GM12865 (cell line): Measurements from ENCODE around the gene ZNF428.

ENCODE experiments used
- DNase-seq: peaks from one replicate; pipeline ENCODE4 v3.0.0; 2010; ENCODE audit warnings: low read depth
- H3K4me3 ChIP-seq: 2 replicates; pipeline ENCODE4 v1.5.1; 2011; ENCODE audit warnings: mild to moderate bottlenecking, low read depth, low read length, control low read depth
- CTCF ChIP-seq: IDR thresholded peaks from 2 replicates; pipeline ENCODE4 v1.5.1; 2011; ENCODE audit warnings: low read length, control low read depth, low read depth, inconsistent platforms; ENCODE audit not compliant: insufficient read depth; ENCODE audit errors: missing control alignments

Gene ZNF428

GRCh38 chr19:43572171-43572588 lies 47.2 kb downstream of the ZNF428 start:
- no peak for TF ChIP-seq CTCF
- H3K4me3 ChIP-seq: no peak overlapping the region
- no peak for DNase-seq

- DNase-seq: no peak
- no peak overlapping the region for H3K4me3 ChIP-seq
- TF ChIP-seq CTCF: no peak
These were observed 49.1 kb downstream of the ZNF428 start for GRCh38 chr19:43570174-43570791.

GRCh38 chr19:43569657-43570056 lies 49.8 kb downstream of the ZNF428 start:
- DNase-seq: no peak
- H3K4me3 ChIP-seq: no peak overlapping the region
- TF ChIP-seq CTCF: no peak

DNA sequence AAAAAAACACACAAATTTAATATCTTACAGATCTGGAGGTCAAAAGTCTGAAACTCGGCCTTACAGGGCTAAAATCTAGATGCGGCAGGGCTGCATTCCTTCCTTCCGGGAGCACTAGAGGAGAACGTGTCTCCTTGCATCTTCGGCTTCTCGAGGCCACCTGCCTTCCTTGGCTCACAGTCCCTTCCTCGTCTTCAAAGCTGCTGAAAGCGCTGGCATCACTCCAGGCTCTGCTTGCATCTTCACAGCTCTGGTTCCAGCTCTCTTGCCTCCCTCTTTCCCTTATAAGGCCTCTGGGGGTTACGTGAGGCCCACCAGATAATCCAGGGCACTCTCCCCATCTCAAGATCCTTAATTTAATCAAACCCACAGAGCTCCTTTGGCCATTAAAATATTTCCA lies 54.6 kb downstream of the ZNF428 start:
- no peak for TF ChIP-seq CTCF
- no peak for DNase-seq
- no peak overlapping the region for H3K4me3 ChIP-seq

DNA sequence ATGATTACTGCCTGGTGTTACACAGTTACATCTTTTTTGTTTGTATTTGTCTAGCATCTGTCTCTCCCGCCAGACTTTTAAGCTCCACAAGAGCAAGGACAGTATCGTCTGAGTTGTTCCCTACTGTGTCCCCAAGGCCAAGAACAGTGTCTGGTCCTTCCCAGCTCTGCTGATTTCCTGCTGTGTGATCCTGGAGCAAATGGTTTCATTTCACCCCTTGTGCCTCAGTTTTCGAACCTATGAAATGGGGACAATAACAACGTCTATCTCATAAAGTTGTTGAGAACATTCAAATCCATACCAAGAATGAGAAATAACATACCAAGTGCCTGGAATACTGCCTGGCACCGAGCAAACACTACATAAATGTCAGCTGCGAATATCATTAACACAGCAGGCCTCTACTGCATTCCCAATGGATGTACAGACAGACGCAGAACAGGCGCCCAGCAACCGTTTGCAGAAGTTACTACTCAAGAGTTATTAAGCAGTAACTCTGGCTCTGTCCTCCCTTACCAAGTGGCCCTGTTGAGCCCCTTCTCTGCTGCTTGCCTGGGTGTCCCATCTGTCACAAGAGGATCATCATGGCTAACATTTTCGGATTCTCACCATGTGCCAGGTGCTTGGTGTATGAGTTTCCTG lies 55.5 kb downstream of the ZNF428 start:
- no peak overlapping the region for H3K4me3 ChIP-seq
- TF ChIP-seq CTCF: no peak
- DNase-seq: no peak

- H3K4me3 ChIP-seq: no peak overlapping the region
- TF ChIP-seq CTCF: no peak
- DNase-seq: peak; percentile 82
These were observed 56.7 kb downstream of the ZNF428 start for GRCh38 chr19:43562698-43563241.
